Liver (tissue), 9 donors: ENCODE data around the gene CLEC4G. TPM values are rescaled to one million over a fixed set of nuclear protein-coding genes. Genes with fewer than 3 reads are reported as not detected.

Experiments
- DNase-seq: peaks from one replicate; pipeline ENCODE4 v3.0.0-alpha.2; 2017; ENCODE audit warnings: low spot score
- H3K27ac ChIP-seq, 2 donors: one replicate each; pipeline ENCODE4 v1.7.0; 2013; ENCODE audit warnings: inconsistent platforms in 2 of 2, low read length in 2 of 2, control low read depth in 1 of 2, low read depth in 1 of 2, mild to moderate bottlenecking in 1 of 2
- H3K27me3 ChIP-seq, 4 donors: one replicate each; pipeline versions ENCODE4 v1.6.1 to v1.7.0; 2013; ENCODE audit warnings: low read length in 3 of 4, inconsistent platforms in 1 of 4, mild to moderate bottlenecking in 1 of 4, moderate library complexity in 1 of 4; ENCODE audit not compliant: control insufficient read depth in 4 of 4, insufficient read depth in 4 of 4
- H3K36me3 ChIP-seq, 4 donors: one replicate each; pipeline versions ENCODE4 v1.6.1 to v1.7.0; 2013; ENCODE audit warnings: low read length in 3 of 4, mild to moderate bottlenecking in 3 of 4, low read depth in 1 of 4, moderate library complexity in 1 of 4; ENCODE audit not compliant: control insufficient read depth in 4 of 4, insufficient read depth in 3 of 4
- H3K4me1 ChIP-seq, 4 donors: one replicate each; pipeline versions ENCODE4 v1.6.1 to v1.7.0; 2013; ENCODE audit warnings: low read length in 3 of 4, mild to moderate bottlenecking in 3 of 4, moderate library complexity in 1 of 4; ENCODE audit not compliant: control insufficient read depth in 4 of 4, insufficient read depth in 4 of 4
- H3K4me3 ChIP-seq, 3 donors: one replicate each; pipeline versions ENCODE4 v1.6.1 to v1.7.0; 2013; ENCODE audit warnings: low read length in 3 of 3, control low read depth in 1 of 3, low read depth in 1 of 3, mild to moderate bottlenecking in 1 of 3
- H3K9ac ChIP-seq, 2 donors: one replicate each; pipeline ENCODE4 v1.7.0; 2013; ENCODE audit warnings: low read length in 2 of 2, mild to moderate bottlenecking in 2 of 2, moderate library complexity in 2 of 2, control low read depth in 1 of 2, low read depth in 1 of 2
- H3K9me3 ChIP-seq, 4 donors: one replicate each; pipeline versions ENCODE4 v1.6.1 to v1.7.0; 2013; ENCODE audit warnings: low read length in 3 of 4; ENCODE audit not compliant: control insufficient read depth in 4 of 4
- EGR1 ChIP-seq, 2 donors: IDR thresholded peaks; 2 replicates each; pipeline ENCODE4 v1.6.1; 2016 to 2018; ENCODE audit warnings: antibody characterized with exemption in 2 of 2, low read depth in 2 of 2
- FOXA2 ChIP-seq: IDR thresholded peaks from 2 replicates; pipeline ENCODE4 v1.6.1; 2016; ENCODE audit warnings: antibody characterized with exemption
- HNF4A ChIP-seq, 2 donors: conservative IDR thresholded peaks; 2 replicates each; pipeline ENCODE4 v1.6.1; 2016; ENCODE audit warnings: antibody characterized with exemption in 2 of 2, mild to moderate bottlenecking in 2 of 2
- HNF4G ChIP-seq: IDR thresholded peaks from 2 replicates; pipeline ENCODE4 v1.6.1; 2016; ENCODE audit warnings: antibody characterized with exemption
- JUND ChIP-seq, 2 donors: IDR thresholded peaks; 2 replicates each; pipeline ENCODE4 v1.6.1; 2016; ENCODE audit warnings: antibody characterized with exemption in 2 of 2
- NR2F2 ChIP-seq: IDR thresholded peaks from 2 replicates; pipeline ENCODE4 v1.6.1; 2016; ENCODE audit warnings: antibody characterized with exemption
- RAD21 ChIP-seq, 2 donors: IDR thresholded peaks; 2 replicates each; pipeline ENCODE4 v1.6.1; 2016; ENCODE audit warnings: antibody characterized with exemption in 2 of 2, mild to moderate bottlenecking in 2 of 2
- RXRA ChIP-seq, 2 donors: IDR thresholded peaks; 2 replicates each; pipeline ENCODE4 v1.6.1; 2017 to 2018; ENCODE audit warnings: antibody characterized with exemption in 2 of 2, mild to moderate bottlenecking in 1 of 2
- SP1 ChIP-seq: IDR thresholded peaks from 2 replicates; pipeline ENCODE4 v1.6.1; 2018; ENCODE audit warnings: antibody characterized with exemption, mild to moderate bottlenecking
- TAF1 ChIP-seq: conservative IDR thresholded peaks from 2 replicates; pipeline ENCODE4 v1.6.1; 2016; ENCODE audit warnings: antibody characterized with exemption, mild to moderate bottlenecking
- WGBS: extraction: QIAGEN DNeasy Blood & Tissue Kit; methylation state at CpG from one replicate; pipeline ENCODE4 v1.1.7; 2013; 5-methylcytosine and 5-hydroxymethylcytosine counted together
- polyA plus RNA-seq, 2 donors: library from polyadenylated mRNA; stranded (reverse) in 1 of 2; unstranded in 1 of 2; fragments of 200-250 nt in 1 of 2; fragments of >200 nt in 1 of 2; fragmentation: Nextera tagmentation in 1 of 2; extraction: Ambion mirVana in 1 of 2; gene quantifications; one replicate each; pipeline versions ENCODE4 v1.2.1 to v1.2.3, GENCODE V29; 2013 to 2015
- total RNA-seq, 2 donors: library from RNA; depleted of rRNA; stranded (reverse); fragments of >200 nt; gene quantifications; one replicate each; pipeline ENCODE4 v1.2.3, GENCODE V29; 2014
- TF ChIP-seq, protein P1 (sequence below): IDR thresholded peaks from 2 replicates; pipeline ENCODE4 v1.6.1; 2016; ENCODE audit warnings: antibody characterized with exemption
- TF ChIP-seq, protein P2 (sequence below): fragments of 150-350 bp; IDR thresholded peaks from 2 replicates; pipeline ENCODE4 v1.5.1; 2017; ENCODE audit warnings: improper control_type of control experiment, low read depth, low read length; ENCODE audit not compliant: missing input control
- TF ChIP-seq, protein P3 (sequence below): IDR thresholded peaks from 2 replicates; pipeline ENCODE4 v1.6.1; 2016; ENCODE audit warnings: antibody characterized with exemption
- TF ChIP-seq, protein P4 (sequence below): IDR thresholded peaks from 2 replicates; pipeline ENCODE4 v1.6.1; 2016; ENCODE audit warnings: antibody characterized with exemption, mild to moderate bottlenecking
- donor health status: healthy.
- donor health status: healthy.
- donor health status: healthy.
- donor health status: healthy.
- donor health status: healthy.

The CLEC4G gene, protein sequence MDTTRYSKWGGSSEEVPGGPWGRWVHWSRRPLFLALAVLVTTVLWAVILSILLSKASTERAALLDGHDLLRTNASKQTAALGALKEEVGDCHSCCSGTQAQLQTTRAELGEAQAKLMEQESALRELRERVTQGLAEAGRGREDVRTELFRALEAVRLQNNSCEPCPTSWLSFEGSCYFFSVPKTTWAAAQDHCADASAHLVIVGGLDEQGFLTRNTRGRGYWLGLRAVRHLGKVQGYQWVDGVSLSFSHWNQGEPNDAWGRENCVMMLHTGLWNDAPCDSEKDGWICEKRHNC
- 10 to 100 TPM in 1 of 2 donors, 1 to 10 TPM in 1; 7.7 to 43.9 TPM for total RNA-seq
- 10 to 100 TPM; 47.4 to 69.0 TPM for polyA plus RNA-seq

DNA sequence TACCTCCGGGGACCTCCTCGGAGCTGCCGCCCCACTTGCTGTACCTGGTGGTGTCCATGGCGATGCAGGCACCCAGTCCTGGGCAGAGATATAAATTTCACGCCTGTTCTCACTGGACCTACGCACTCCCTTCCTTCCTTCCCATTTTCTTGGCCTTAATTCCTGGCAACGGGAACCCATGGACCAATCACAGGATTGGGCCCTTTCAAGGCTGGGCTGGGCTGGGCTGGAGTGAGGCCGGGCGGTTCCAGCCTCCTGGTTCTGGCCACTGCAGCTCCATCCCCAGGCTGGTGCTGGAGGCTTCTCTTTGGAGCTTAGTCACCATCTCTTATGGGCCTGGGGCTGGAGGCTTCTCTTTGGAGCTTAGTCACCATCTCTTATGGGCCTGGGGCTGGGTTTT is at the start of gene CLEC4G:
Gene CLEC4G, minus strand, starts transcription at position 66 of the 400 bp plus-strand sequence. Its CDS starts 8 bp downstream, at position 58.
- Histone ChIP-seq H3K9ac (no peak within 1 kb of the TSS), H3K4me3 (peak within 1 kb of the TSS in 2 of 3 donors; percentile 7 to 29), H3K9me3 (no peaks in the 10 kb centered on the region), H3K27ac (no peak within 1 kb of the TSS), H3K36me3 (no peaks in the 10 kb centered on the region), H3K27me3 (peaks cover 0 to 9% (median 2%) of the 10 kb centered on the region in 4 donors), H3K4me1 (peaks cover 0 to 2% (median 0%) of the 10 kb centered on the region in 4 donors)
- no peak for TF ChIP-seq SP1
- TF ChIP-seq, protein P1, sequence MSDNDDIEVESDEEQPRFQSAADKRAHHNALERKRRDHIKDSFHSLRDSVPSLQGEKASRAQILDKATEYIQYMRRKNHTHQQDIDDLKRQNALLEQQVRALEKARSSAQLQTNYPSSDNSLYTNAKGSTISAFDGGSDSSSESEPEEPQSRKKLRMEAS = no peak
- no peak for DNase-seq
- WGBS = 52% methylated on average over 9 of the region's 9 CpGs

DNA sequence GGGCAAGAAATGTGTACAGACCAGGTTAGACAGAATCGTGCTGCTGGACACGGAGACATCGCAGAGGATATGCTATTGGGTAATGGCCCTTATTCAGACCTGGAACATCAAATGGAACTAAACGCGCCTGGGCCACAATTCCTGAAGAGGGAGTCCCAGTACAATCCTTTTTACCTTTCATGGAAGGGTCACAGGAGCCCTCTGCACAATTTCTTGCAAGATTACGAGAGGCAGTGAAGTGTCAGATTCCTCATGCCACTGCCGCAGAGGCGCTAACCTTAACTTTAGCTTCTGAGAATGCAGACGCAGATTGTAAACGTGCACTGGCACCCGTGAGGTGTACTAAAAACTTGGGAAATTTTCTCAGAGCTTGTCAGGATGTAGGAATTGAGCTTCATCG is 49.2 kb upstream of the CLEC4G start:
- no peak overlapping the region for H3K9ac ChIP-seq
- no peaks in the 10 kb centered on the region for H3K27me3 ChIP-seq
- no peak overlapping the region for H3K4me3 ChIP-seq
- WGBS = 65% methylated on average over 12 of the region's 12 CpGs
- peaks cover 0 to 3% (median 0%) of the 10 kb centered on the region in 4 donors for H3K9me3 ChIP-seq
- no peak for DNase-seq
- no peak overlapping the region for H3K27ac ChIP-seq
- peaks cover 0 to 3% (median 0%) of the 10 kb centered on the region in 4 donors for H3K4me1 ChIP-seq
- H3K36me3 ChIP-seq = peaks cover 0 to 1% (median 0%) of the 10 kb centered on the region in 4 donors
- no peak for TF ChIP-seq HNF4A (conservative IDR thresholded peaks at IDR 0.05)
- TF ChIP-seq, protein P2, sequence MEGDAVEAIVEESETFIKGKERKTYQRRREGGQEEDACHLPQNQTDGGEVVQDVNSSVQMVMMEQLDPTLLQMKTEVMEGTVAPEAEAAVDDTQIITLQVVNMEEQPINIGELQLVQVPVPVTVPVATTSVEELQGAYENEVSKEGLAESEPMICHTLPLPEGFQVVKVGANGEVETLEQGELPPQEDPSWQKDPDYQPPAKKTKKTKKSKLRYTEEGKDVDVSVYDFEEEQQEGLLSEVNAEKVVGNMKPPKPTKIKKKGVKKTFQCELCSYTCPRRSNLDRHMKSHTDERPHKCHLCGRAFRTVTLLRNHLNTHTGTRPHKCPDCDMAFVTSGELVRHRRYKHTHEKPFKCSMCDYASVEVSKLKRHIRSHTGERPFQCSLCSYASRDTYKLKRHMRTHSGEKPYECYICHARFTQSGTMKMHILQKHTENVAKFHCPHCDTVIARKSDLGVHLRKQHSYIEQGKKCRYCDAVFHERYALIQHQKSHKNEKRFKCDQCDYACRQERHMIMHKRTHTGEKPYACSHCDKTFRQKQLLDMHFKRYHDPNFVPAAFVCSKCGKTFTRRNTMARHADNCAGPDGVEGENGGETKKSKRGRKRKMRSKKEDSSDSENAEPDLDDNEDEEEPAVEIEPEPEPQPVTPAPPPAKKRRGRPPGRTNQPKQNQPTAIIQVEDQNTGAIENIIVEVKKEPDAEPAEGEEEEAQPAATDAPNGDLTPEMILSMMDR = no peak
- TF ChIP-seq JUND (IDR thresholded peaks at IDR 0.05) = no peak
- TF ChIP-seq, protein P3, sequence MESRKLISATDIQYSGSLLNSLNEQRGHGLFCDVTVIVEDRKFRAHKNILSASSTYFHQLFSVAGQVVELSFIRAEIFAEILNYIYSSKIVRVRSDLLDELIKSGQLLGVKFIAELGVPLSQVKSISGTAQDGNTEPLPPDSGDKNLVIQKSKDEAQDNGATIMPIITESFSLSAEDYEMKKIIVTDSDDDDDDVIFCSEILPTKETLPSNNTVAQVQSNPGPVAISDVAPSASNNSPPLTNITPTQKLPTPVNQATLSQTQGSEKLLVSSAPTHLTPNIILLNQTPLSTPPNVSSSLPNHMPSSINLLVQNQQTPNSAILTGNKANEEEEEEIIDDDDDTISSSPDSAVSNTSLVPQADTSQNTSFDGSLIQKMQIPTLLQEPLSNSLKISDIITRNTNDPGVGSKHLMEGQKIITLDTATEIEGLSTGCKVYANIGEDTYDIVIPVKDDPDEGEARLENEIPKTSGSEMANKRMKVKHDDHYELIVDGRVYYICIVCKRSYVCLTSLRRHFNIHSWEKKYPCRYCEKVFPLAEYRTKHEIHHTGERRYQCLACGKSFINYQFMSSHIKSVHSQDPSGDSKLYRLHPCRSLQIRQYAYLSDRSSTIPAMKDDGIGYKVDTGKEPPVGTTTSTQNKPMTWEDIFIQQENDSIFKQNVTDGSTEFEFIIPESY = no peak
- no peak for TF ChIP-seq HNF4G
- TF ChIP-seq FOXA2 = no peak

DNA sequence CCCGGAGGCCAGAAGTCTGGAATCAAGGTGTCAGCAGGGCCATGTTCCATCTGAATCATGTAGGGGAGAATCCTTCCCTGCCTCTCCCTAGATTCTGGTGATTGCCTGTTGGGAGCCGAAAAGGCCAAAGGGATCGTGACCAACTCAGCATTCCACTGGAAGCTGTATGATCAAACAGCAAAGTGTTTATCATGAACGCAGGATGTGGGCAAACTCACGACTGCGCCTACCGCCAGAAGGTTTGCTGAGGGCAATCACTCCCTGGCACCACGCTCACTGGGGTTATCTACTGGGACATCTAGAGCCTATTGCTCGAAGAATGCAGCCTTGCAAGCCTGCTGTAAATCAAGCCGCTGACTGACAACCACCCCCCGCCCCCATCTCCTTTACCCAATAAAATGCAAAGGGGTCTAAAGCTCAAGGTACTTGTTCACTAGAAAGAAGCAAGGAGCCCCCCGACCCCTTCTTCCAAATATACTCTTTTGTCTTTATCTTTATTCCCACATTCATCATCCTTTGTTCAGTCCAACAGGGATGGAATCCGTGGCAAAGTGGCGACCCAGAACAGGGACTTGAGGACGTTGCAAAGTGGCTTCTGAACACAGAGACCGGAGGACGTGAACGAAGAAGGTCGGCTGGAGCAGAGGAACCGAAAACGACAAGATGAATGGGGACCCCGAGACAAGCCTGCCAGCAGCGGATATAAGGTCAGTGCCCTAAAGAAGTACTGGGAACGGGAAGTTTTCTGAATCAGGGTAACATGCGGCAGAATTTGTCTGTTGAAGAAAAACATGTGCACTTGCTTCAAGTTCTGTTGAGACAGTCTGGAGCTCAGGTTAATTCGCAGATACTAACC is 47.9 kb upstream of the CLEC4G start:
- 69% methylated on average over 26 of the region's 26 CpGs for WGBS
- Histone ChIP-seq H3K27me3 (no peaks in the 10 kb centered on the region), H3K36me3 (no peaks in the 10 kb centered on the region), H3K9me3 (peaks cover 0 to 3% (median 0%) of the 10 kb centered on the region in 4 donors), H3K4me3 (no peak overlapping the region), H3K4me1 (peaks cover 0 to 3% (median 0%) of the 10 kb centered on the region in 4 donors), H3K9ac (no peak overlapping the region), H3K27ac (no peak overlapping the region)
- DNase-seq = no peak
- TF ChIP-seq, protein P4, sequence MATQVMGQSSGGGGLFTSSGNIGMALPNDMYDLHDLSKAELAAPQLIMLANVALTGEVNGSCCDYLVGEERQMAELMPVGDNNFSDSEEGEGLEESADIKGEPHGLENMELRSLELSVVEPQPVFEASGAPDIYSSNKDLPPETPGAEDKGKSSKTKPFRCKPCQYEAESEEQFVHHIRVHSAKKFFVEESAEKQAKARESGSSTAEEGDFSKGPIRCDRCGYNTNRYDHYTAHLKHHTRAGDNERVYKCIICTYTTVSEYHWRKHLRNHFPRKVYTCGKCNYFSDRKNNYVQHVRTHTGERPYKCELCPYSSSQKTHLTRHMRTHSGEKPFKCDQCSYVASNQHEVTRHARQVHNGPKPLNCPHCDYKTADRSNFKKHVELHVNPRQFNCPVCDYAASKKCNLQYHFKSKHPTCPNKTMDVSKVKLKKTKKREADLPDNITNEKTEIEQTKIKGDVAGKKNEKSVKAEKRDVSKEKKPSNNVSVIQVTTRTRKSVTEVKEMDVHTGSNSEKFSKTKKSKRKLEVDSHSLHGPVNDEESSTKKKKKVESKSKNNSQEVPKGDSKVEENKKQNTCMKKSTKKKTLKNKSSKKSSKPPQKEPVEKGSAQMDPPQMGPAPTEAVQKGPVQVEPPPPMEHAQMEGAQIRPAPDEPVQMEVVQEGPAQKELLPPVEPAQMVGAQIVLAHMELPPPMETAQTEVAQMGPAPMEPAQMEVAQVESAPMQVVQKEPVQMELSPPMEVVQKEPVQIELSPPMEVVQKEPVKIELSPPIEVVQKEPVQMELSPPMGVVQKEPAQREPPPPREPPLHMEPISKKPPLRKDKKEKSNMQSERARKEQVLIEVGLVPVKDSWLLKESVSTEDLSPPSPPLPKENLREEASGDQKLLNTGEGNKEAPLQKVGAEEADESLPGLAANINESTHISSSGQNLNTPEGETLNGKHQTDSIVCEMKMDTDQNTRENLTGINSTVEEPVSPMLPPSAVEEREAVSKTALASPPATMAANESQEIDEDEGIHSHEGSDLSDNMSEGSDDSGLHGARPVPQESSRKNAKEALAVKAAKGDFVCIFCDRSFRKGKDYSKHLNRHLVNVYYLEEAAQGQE = no peak
- no peak for TF ChIP-seq HNF4G
- no peak for TF ChIP-seq RXRA (IDR thresholded peaks at IDR 0.05)
- TF ChIP-seq EGR1 (IDR thresholded peaks at IDR 0.05; ENCODE audit: low read depth in 2 of 2) = no peak
- TF ChIP-seq, protein P3 = no peak
- TF ChIP-seq JUND (IDR thresholded peaks at IDR 0.05) = no peak
- TF ChIP-seq TAF1 = no peak
- TF ChIP-seq HNF4A (conservative IDR thresholded peaks at IDR 0.05) = no peak
- no peak for TF ChIP-seq NR2F2
- TF ChIP-seq RAD21 (IDR thresholded peaks at IDR 0.05) = no peak
- TF ChIP-seq, protein P1 = no peak
